GM18867 (cell line): ENCODE data around the gene SLCO2B1.

Experiments
- ATAC-seq: cut with Tn5 transposase; IDR thresholded peaks from one replicate; pipeline ENCODE4 v1.9.1; 2021; ENCODE audit warnings: mild to moderate bottlenecking, moderate library complexity; ENCODE audit not compliant: unreplicated experiment

SLCO2B1 gene

GRCh38 chr11:75193271-75193670 lies 42.4 kb downstream of the SLCO2B1 start:
- ATAC-seq, result no peak

DNA sequence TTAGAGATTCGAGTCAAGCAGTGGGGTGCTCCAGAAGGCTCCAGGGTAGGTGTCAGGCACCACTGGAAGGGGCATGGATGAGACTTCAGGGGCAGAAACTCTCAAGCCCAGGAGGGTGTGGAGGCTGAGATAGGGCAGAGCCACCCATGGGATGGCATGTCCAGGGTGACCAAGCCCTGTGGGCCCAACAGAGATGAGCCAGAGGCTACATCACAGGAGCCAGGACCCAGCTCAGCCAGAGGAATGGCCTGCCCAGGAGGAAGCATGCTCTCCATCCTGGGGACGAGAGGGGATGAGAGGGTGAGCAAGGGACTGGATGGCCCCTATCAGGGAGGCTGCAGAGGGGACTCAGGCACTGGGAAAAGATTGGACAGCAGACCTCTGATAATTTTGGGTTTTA lies 42.8 kb downstream of the SLCO2B1 start:
- no peak for ATAC-seq

DNA sequence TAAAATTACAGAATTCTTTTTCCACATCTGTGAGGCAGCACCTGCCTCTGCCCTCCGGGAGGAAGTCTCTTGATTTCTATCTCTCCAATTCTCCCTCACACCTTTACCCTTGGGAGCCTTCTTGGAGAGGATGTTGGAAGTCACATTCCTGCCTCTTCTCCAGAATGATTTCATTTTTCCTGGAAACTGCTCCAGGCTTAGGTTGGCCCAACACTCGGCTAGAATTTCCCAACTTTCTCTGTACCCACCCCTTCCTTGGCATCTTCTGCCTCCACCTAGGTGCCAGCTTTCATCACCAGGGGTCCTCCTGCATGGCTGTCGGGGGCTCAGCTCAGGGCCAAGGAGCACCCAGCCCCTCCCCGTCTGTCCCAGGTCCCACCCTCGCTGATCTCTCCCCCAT lies 43.2 kb downstream of the SLCO2B1 start:
- ATAC-seq, result no peak

DNA sequence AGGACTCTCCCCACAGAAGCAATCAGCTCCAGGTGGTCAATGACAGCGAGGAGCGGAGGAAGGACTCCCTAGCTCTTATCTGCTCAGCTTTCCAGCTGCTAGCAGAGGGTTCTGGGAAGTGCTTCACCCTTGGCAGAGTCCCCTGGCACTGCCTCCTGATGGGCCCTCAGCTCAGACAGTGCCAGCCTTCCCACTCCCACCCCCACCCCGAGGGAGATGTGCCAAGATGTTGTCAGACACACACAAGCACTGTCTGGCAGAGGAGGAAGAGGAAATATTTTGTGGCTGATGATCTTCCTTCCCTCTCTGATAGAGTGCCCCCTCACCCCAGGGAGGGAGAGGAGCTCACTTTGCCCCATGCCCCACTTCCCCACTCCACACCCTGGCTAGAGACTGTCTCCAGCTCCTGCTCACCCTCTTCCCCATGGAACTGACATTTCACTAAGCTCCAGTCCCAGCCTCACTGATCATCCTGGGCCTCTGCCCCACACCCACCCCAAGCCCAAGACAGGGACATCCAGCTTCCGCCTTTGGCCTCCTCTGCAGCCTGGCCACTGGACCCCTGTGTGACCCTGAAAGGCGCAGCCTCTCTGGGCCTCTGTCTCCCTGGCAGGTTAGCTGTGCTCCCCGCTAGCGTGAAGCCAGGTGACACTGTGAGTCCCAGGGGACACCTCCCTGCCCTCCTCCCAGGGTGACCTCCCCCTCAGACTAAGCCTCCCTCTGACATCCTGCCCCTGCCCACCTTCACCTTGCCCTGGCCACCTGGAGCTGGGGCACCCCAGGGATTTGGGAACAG lies 44.5 kb downstream of the SLCO2B1 start:
- no peak for ATAC-seq

DNA sequence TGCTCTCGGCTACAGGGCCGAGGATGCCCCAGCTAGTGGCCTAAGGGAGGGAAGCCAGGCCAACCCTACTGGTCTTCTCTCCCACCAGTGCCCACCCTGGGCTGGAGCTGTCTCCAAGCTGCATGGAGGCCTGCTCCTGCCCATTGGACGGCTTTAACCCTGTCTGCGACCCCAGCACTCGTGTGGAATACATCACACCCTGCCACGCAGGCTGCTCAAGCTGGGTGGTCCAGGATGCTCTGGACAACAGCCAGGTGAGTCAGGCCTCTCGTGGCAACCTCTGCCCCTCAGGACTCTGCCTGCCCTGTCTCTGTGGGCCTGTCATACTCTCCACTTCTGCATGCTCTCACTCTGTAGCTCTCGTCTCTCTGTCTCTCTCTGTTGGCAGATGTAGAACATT lies 45.5 kb downstream of the SLCO2B1 start:
- no peak for ATAC-seq

- ATAC-seq, result no peak
These were observed 46.8 kb downstream of the SLCO2B1 start for GRCh38 chr11:75197512-75198277.

- ATAC-seq, result no peak
These were observed 47.5 kb downstream of the SLCO2B1 start for GRCh38 chr11:75198278-75198973.

- ATAC-seq, result no peak
These were observed 48.6 kb downstream of the SLCO2B1 start for GRCh38 chr11:75199412-75199955.

GRCh38 chr11:75200051-75200450 lies 49.1 kb downstream of the SLCO2B1 start:
- ATAC-seq, result no peak

DNA sequence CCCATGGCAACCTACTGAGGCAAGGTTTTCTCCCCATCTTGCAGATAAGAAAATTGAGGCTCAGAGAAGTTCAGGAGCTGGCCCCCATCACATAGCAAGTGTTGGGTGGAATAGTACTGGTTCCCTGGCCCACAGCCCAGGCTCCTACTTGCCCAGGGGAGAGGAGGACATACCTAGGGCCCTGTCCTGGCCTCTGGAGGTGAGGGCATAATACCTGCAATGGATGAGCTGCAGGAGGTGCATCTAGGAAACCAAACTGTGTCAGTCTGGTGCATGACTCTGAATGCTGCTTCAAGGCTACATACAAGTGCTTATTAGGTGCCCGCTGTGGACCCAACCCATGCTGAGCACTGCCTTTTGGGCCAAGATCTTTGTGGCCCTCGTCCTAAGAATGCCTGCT lies 49.6 kb downstream of the SLCO2B1 start:
- ATAC-seq, result no peak

DNA sequence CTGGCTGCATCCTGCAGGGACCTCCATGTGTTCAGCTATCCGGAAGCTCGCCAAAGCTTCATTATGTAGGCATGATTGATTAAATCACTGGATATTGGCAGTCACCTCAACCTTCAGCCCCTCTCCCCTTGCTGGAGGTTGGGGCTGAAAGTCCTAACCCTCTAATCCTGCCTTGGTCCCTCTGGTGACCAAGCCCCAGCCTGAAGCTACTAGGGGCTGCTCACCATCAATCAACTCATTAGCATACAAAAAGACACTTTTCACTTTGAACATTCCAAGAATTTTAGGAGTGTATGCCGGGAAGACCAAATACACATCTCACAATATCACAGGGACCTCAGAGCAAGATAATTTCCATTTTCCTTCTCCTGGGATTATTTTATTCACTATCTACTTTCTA lies 50.9 kb downstream of the SLCO2B1 start:
- no peak for ATAC-seq

GRCh38 chr11:75202195-75202594 lies 51.3 kb downstream of the SLCO2B1 start:
- no peak for ATAC-seq

GRCh38 chr11:75203138-75203537 lies 52.2 kb downstream of the SLCO2B1 start:
- no peak for ATAC-seq

DNA sequence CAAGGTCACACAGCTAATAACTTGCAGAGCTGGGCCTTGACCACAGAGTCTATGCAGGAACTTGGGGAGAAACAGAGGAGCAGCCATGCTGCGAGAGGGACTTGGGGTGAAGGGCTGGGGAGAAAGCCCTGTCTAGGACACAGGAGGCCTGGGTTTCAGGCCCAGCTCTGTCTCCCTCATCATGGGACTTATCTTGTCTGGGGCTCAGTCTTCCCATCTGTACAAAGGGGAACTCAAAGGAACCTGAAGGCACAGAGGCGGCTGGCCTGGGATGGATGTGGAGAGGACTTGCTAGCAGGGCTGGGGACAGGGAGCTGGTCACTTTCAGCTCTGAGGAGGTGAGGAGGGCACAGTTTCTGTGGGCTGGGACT lies 52.7 kb downstream of the SLCO2B1 start:
- ATAC-seq, result no peak

DNA sequence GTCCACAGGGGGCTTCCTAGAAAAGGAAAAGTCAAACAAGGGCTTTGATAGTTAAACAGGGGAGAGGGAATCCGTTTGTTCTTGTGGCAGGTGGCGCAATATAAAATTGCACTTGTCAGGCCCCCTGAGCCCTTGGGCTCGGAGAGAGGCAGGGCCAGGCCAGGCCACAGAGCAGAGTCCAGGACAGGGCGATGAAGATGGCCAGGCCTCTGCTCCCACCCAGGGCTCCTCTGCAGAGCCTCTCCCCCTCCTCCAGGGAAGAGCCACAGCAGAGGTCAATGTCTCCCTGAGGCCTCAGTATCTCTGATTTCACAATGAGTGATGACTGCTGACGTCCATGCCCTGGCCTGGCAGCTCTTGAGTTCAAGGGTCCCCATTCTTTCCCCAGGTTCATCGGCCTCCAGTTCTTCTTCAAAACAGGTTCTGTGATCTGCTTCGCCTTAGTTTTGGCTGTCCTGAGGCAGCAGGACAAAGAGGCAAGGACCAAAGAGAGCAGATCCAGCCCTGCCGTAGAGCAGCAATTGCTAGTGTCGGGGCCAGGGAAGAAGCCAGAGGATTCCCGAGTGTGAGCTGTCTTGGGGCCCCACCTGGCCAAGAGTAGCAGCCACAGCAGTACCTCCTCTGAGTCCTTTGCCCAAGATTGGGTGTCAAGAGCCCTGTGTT lies 53.2 kb downstream of the SLCO2B1 start:
- no peak for ATAC-seq

DNA sequence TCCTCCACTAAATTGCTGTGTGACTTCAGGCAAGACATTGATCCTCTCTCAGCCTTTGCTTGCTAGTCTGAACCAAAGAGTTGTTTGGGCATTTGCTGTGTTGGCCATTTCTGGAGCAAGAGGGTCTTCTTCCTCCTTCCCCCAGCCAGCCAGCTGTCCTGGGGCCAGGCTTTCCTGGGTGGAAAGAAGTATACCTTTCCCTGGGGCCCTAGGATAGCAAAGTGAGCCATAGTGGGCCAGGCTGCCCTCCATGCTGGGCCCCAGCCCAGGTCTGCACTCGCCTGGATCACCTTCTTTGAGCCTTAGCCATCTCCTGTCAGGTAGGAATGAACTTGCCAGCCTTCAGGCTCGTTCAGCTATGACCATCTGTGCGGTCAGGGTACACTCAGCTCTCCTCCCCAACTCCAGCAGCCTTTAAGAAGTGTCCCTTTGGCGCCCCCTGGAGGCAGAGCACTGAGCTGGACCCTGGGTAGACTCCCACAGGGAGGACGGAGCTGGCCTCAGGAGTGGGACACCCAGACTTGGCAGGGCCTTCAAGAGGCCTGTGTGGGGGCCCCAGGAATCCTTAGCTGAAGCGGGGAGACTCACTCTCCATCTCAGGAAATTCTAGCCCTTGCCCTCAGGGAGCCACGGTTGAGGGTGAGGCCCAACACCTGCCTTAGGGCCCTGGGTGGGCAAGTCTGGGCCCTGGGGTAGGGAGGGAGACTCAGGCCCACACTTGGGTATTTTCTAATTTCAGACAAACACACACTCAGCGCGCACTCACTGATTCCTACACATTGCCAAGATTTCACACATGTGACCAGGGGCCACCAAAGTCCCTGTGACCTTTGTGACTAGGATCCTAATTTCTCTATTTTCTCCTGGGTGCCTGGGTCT lies 54.0 kb downstream of the SLCO2B1 start:
- ATAC-seq, result peak; percentile 63

- no peak for ATAC-seq
These were observed 54.7 kb downstream of the SLCO2B1 start for GRCh38 chr11:75205564-75206020.

DNA sequence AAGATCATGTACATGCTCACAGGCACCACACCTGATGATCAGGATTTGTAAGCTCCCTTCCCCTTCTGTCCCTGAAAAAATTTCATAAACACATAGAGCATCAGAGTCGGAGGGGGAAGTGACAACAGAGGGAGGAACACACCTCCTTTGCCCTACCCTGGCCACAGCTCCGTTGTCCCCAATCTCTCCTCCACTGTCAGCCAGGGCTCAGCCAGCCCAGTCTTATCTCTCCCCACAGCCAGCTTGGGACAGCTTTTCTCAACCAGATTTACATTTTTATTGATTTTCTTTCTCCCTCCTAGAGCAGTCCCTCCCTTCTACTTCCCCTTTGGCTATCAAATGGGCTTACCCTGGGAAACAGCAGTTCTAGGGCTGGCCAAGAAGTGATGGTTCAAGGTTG lies 57.5 kb downstream of the SLCO2B1 start:
- no peak for ATAC-seq

- ATAC-seq, result no peak
These were observed 61.5 kb downstream of the SLCO2B1 start for GRCh38 chr11:75212411-75212810.

GRCh38 chr11:75214411-75214821 lies 63.5 kb downstream of the SLCO2B1 start:
- ATAC-seq, result no peak
